AG09309 (cell line): ENCODE measurements around the gene NAXE.
"Not testable (repeated sequence)": the region's sequence is repeated elsewhere in the genome, so short reads cannot be mapped to it uniquely, and the experiment has no call there.

ENCODE experiments used
- DNase-seq: peaks from one replicate; pipeline ENCODE4 v3.0.0-alpha.2; 2010; ENCODE audit warnings: low read depth
- H3K4me3 ChIP-seq: 2 replicates; pipeline ENCODE4 v1.5.1; 2011; ENCODE audit warnings: mild to moderate bottlenecking, low read depth, low read length, moderate library complexity; ENCODE audit not compliant: control insufficient read depth
- CTCF ChIP-seq: IDR thresholded peaks from 2 replicates; pipeline ENCODE4 v1.5.1; 2011; ENCODE audit warnings: mild to moderate bottlenecking, low read depth, low read length, inconsistent platforms; ENCODE audit not compliant: insufficient read depth, control insufficient read depth; ENCODE audit errors: missing control alignments

The NAXE gene

GRCh38 chr1:156549390-156549789, 42.2 kb upstream of the NAXE start:
- no peak overlapping the region for H3K4me3 ChIP-seq
- no peak for TF ChIP-seq CTCF
- no peak for DNase-seq

- TF ChIP-seq CTCF = no peak
- DNase-seq = no peak
- H3K4me3 ChIP-seq = no peak overlapping the region
These were observed 41.7 kb upstream of the NAXE start for GRCh38 chr1:156549831-156550230.

- DNase-seq = no peak
These were observed 41.2 kb upstream of the NAXE start for GRCh38 chr1:156550346-156550745.

GRCh38 chr1:156551066-156551643, 40.4 kb upstream of the NAXE start:
- H3K4me3 ChIP-seq = no peak overlapping the region
- no peak for DNase-seq
- TF ChIP-seq CTCF = no peak

More at GRCh38 chr1:156550346-156550745, 41.2 kb upstream of the NAXE start:
- no peak for TF ChIP-seq CTCF
- H3K4me3 ChIP-seq = no peak overlapping the region

- TF ChIP-seq CTCF = no peak
- H3K4me3 ChIP-seq = no peak overlapping the region
- DNase-seq = no peak
These were observed 39.7 kb upstream of the NAXE start for GRCh38 chr1:156551869-156552268.

GRCh38 chr1:156552518-156552917, 39.1 kb upstream of the NAXE start:
- DNase-seq = no peak
- TF ChIP-seq CTCF = no peak
- H3K4me3 ChIP-seq = no peak overlapping the region

GRCh38 chr1:156552937-156553336, 38.6 kb upstream of the NAXE start:
- DNase-seq, H3K4me3 ChIP-seq: not testable (repeated sequence)
